GM18873 (cell line): ENCODE data around the gene MIS18A.
"Not testable (repeated sequence)": the region's sequence is repeated elsewhere in the genome, so short reads cannot be mapped to it uniquely, and the experiment has no call there.

Experiments
- ATAC-seq: cut with Tn5 transposase; IDR thresholded peaks from one replicate; pipeline ENCODE4 v1.9.1; 2021; ENCODE audit warnings: mild to moderate bottlenecking, moderate library complexity, moderate number of reproducible peaks; ENCODE audit not compliant: unreplicated experiment, low FRiP score

Gene MIS18A

GRCh38 chr21:32278518-32279376, at the start of gene MIS18A:
MIS18A (minus strand) TSS chr21:32279049; CDS start chr21:32279014, 35 bp downstream.
- ATAC-seq = peak; percentile 78

GRCh38 chr21:32328595-32328994, 49.7 kb upstream of the MIS18A start:
- ATAC-seq = no peak

GRCh38 chr21:32325706-32326105, 46.9 kb upstream of the MIS18A start:
- ATAC-seq = no peak

GRCh38 chr21:32322676-32323075, 43.8 kb upstream of the MIS18A start:
- no peak for ATAC-seq

- no peak for ATAC-seq
These were observed 43.3 kb upstream of the MIS18A start for GRCh38 chr21:32322103-32322502.

GRCh38 chr21:32321480-32321879, 42.6 kb upstream of the MIS18A start:
- no peak for ATAC-seq

- ATAC-seq = no peak
These were observed 41.9 kb upstream of the MIS18A start for GRCh38 chr21:32320726-32321125.

- ATAC-seq = no peak
These were observed 41.2 kb upstream of the MIS18A start for GRCh38 chr21:32320059-32320458.

GRCh38 chr21:32319012-32319411, 40.2 kb upstream of the MIS18A start:
- no peak for ATAC-seq

- ATAC-seq = no peak
These were observed 38.9 kb upstream of the MIS18A start for GRCh38 chr21:32317726-32318125.

GRCh38 chr21:32316361-32317215, 37.7 kb upstream of the MIS18A start:
- ATAC-seq = no peak

- ATAC-seq = no peak
These were observed 36.8 kb upstream of the MIS18A start for GRCh38 chr21:32315511-32316281.

GRCh38 chr21:32314806-32315205, 36.0 kb upstream of the MIS18A start:
- ATAC-seq = no peak

GRCh38 chr21:32312976-32313375, 34.1 kb upstream of the MIS18A start:
- ATAC-seq = no peak

- ATAC-seq = no peak
These were observed 33.5 kb upstream of the MIS18A start for GRCh38 chr21:32312326-32312725.

- no peak for ATAC-seq
These were observed 32.8 kb upstream of the MIS18A start for GRCh38 chr21:32311621-32312020.

GRCh38 chr21:32310976-32311375, 32.1 kb upstream of the MIS18A start:
- ATAC-seq = not testable (repeated sequence)

GRCh38 chr21:32309906-32310460, 31.1 kb upstream of the MIS18A start:
- no peak for ATAC-seq

GRCh38 chr21:32308696-32309095, 29.8 kb upstream of the MIS18A start:
- ATAC-seq = no peak

GRCh38 chr21:32307706-32308105, 28.9 kb upstream of the MIS18A start:
- no peak for ATAC-seq
